Urinary bladder (tissue), 4 donors: ENCODE results near the gene EIPR1. TPM values are rescaled to one million over a fixed set of nuclear protein-coding genes. Genes with fewer than 3 reads are reported as not detected.

Source experiments
- DNase-seq: peaks from one replicate; pipeline ENCODE4 v3.0.0-alpha.2; 2015; ENCODE audit errors: extremely low spot score
- H3K27ac ChIP-seq: one replicate; pipeline ENCODE4 v1.5.1; 2013; ENCODE audit warnings: low read depth, mild to moderate bottlenecking, moderate library complexity
- H3K36me3 ChIP-seq: one replicate; pipeline ENCODE4 v1.6.1; 2013; ENCODE audit warnings: mild to moderate bottlenecking, moderate library complexity; ENCODE audit not compliant: insufficient read depth
- H3K4me1 ChIP-seq: one replicate; pipeline ENCODE4 v1.6.1; 2013; ENCODE audit warnings: mild to moderate bottlenecking, moderate library complexity; ENCODE audit not compliant: insufficient read depth
- H3K4me3 ChIP-seq: one replicate; pipeline ENCODE4 v1.5.1; 2013; ENCODE audit warnings: low read depth, low read length
- WGBS: extraction: QIAGEN DNeasy Blood & Tissue Kit; methylation state at CpG from one replicate; pipeline ENCODE4 v1.1.7; 2013; 5-methylcytosine and 5-hydroxymethylcytosine counted together
- polyA plus RNA-seq: library from polyadenylated mRNA; stranded (reverse); fragments of 200-250 nt; gene quantifications from one replicate; pipeline ENCODE4 v1.2.3, GENCODE V29; 2013
- total RNA-seq: library from RNA; depleted of rRNA; stranded (reverse); fragments of >200 nt; gene quantifications from one replicate; pipeline ENCODE4 v1.2.3, GENCODE V29; 2014
- donor health status: healthy with polysubstance abuse.
- donor health status: healthy.

EIPR1 gene
- total and polyA plus RNA-seq, 2 donors = 14.9 to 15.0 TPM

DNA sequence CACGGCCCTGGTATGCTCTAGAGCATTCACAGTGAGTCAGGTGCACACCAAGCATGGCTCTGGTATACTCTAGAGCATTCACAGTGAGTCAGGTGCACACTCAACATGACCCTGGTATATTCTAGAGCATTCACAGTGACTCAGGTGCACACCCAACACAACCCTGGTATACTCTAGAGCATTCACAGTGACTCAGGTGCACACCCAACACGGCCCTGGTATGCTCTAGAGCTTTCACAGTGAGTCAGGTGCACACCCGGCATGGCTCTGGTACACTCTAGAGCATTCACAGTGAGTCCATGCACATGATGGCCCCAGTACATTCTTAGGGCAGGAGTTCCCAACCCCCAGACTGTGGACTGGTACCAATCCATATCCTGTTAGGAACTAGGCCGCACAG, 158.1 kb downstream of the EIPR1 start:
- Histone ChIP-seq H3K4me3 (no peak overlapping the region), H3K27ac (no peak overlapping the region), H3K4me1 (no peaks in the 10 kb centered on the region), H3K36me3 (no peaks in the 10 kb centered on the region)
- no peak for DNase-seq
- 95% methylated on average over 4 of the region's 4 CpGs for WGBS

GRCh38 chr2:3217646-3218045, 160.0 kb downstream of the EIPR1 start:
- Histone ChIP-seq H3K4me1 (no peaks in the 10 kb centered on the region), H3K4me3 (no peak overlapping the region), H3K27ac (no peak overlapping the region), H3K36me3 (no peaks in the 10 kb centered on the region)
- WGBS = 82% methylated on average over 7 of the region's 7 CpGs
- DNase-seq = no peak

DNA sequence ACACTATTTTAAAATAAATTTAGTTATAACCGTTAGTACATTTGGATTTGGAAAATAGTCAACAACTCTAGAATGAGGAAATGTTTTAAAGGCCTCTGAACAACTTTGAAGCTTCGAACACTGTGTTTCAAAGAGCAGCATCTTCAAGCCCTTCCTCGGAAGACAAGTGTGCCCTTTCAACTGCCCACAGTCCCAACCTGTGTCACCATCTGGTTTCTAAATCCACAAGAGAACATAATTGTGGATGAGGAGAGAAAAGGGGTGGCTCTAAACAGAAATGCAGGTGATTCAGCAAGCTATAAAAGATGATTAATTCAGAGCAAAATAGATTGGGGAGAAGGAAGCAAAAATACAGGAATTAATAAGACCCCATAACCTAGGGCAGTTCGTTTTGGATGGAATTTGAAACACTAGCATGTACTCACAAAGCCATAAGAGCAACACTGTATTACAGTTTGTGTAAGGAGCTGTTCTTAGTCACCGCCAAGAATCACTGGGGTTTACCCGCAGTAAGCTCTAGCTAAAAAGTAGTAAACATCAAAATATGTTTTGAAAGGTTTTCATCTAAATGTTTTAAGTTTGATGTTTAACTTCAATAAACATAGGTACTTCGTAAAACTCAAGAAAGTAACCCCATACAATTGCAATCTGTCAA, 160.7 kb downstream of the EIPR1 start:
- no peak overlapping the region for H3K27ac ChIP-seq
- no peak for DNase-seq
- WGBS = 88% methylated on average over 7 of the region's 7 CpGs
- no peaks in the 10 kb centered on the region for H3K4me1 ChIP-seq
- H3K36me3 ChIP-seq = no peaks in the 10 kb centered on the region
- H3K4me3 ChIP-seq = no peak overlapping the region

- no peaks in the 10 kb centered on the region for H3K36me3 ChIP-seq
- H3K27ac ChIP-seq = no peak overlapping the region
- DNase-seq = no peak
- no peak overlapping the region for H3K4me3 ChIP-seq
- 78% methylated on average over 10 of the region's 10 CpGs for WGBS
- no peaks in the 10 kb centered on the region for H3K4me1 ChIP-seq
Measured at GRCh38 chr2:3214806-3215404, 162.7 kb downstream of the EIPR1 start.

DNA sequence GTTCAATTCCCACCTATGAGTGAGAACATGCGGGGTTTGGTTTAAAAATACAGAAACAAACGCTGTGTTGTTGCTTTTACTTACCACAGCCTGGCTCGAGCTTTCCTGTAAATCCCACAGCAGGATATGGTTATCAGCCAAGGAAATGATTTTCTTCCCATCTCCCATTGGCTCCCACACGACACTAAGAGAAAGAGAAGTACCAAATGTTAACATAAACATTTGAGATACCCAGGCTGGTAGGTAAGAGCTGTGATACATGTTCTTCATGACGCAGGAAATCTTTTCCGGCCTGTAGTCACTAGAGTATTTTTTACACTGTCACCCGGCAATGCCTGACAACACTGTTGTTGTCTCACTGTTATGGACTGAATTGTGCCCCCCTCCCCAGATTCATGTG, 163.6 kb downstream of the EIPR1 start:
- H3K4me3 ChIP-seq = no peak overlapping the region
- 75% methylated on average over 7 of the region's 7 CpGs for WGBS
- H3K4me1 ChIP-seq = no peaks in the 10 kb centered on the region
- no peak for DNase-seq
- no peak overlapping the region for H3K27ac ChIP-seq
- no peaks in the 10 kb centered on the region for H3K36me3 ChIP-seq

DNA sequence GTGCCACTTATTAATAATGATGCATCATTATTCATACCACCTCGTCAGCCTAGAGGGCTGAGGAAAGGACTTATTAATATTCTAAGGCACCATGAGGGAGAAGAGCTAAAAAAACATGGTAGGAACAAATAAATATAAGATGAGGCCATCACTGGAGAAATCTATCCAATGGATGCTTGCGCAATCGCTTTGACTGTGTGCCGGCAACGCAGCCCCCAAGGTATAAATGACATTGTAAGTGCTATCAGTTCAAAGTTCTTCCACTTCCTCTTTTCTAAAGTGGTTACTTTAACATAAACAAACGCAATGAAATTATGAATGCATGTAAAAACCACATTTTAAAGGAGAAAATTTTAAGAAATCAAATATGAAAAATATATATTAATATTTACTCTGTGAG, 164.6 kb downstream of the EIPR1 start:
- no peak for DNase-seq
- Histone ChIP-seq H3K4me1 (no peaks in the 10 kb centered on the region), H3K4me3 (no peak overlapping the region), H3K36me3 (no peaks in the 10 kb centered on the region), H3K27ac (no peak overlapping the region)
- WGBS = 97% methylated on average over 6 of the region's 6 CpGs

DNA sequence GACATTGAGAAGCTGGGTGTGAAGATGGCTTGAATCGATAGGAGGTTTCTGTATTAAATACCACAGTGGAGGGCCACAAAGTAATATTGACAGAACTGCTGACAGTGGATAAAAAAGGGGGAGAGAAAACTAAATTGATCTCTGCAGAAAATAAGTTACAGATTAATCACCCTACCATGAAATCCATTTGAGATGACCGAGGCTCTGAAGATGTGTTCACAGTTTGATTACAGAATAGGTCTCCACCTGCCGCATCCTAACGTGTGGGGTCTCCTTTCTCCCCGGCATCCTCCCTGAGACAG, 165.6 kb downstream of the EIPR1 start:
- no peaks in the 10 kb centered on the region for H3K4me1 ChIP-seq
- 97% methylated on average over 5 of the region's 5 CpGs for WGBS
- DNase-seq = no peak

DNA sequence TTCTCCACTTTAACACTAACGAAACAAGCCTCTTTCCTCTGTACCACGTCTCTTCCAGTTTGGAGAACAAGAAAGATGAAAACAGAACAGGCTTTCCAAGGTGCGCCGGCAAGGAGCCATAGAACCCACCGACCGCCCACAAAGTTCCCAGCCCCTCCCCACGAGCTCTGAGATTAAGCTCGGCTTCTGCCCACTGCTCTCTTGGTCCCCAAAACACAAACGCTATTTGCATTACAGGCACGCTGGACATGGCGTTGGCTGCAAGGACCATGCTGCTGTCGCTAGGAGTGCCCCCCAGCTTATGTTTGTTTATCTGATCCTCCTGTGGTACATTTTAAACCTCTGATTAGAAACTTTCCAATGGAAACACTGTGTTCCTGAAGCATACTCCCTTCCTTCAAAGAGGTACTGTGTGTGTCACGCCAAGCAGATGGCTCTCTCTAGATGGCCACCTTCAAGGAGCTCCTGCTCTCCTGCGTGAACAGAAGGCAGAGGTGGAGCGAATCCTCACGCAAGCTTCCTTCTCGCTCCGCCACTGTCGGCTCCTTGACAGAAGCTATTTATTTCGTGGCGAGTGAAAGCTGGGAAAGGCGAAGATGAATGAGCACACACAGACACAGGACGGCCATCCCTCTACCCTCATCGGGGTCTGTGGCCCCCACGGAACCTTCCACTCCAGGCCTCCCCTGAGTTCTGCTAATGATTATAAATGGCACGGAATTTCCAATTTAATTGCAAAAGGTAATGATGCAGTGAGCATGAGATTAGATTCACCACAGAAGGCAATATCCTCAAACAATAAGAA, 166.2 kb downstream of the EIPR1 start:
- WGBS = 88% methylated on average over 26 of the region's 26 CpGs
- no peak for DNase-seq

More for the DNA sequence above, 165.6 kb downstream of the EIPR1 start:
- no peak overlapping the region for H3K4me3 ChIP-seq
- H3K27ac ChIP-seq = no peak overlapping the region
- H3K36me3 ChIP-seq = no peaks in the 10 kb centered on the region

DNA sequence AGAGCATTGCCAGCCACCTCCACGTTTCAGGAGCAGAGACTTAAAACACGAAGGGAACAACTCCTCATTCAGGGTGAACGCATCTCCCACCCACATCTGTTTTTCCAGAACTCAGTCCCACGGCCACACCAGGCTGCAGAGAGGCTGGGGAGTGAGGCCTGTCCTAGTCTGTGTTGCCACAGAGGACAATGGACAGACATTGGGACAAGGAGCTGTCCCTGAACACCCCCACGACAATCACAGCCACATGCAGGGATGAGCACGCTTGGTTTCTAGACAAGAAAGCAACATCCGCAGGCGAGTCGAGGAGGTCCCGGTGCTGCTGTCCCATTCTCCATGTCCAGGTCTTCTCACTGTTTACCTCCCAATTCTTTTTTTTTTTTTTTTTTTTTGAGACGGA, 167.4 kb downstream of the EIPR1 start:
- 84% methylated on average over 11 of the region's 11 CpGs for WGBS
- Histone ChIP-seq H3K36me3 (no peaks in the 10 kb centered on the region), H3K27ac (no peak overlapping the region), H3K4me1 (no peaks in the 10 kb centered on the region), H3K4me3 (no peak overlapping the region)
- DNase-seq = no peak

More for the DNA sequence above, 166.2 kb downstream of the EIPR1 start:
- no peak overlapping the region for H3K4me3 ChIP-seq
- H3K4me1 ChIP-seq = no peaks in the 10 kb centered on the region
- H3K36me3 ChIP-seq = no peaks in the 10 kb centered on the region
- H3K27ac ChIP-seq = no peak overlapping the region

- 96% methylated on average over 12 of the region's 12 CpGs for WGBS
- H3K27ac ChIP-seq = no peak overlapping the region
- H3K4me3 ChIP-seq = no peak overlapping the region
- no peak for DNase-seq
- peaks cover 2% of the 10 kb centered on the region for H3K36me3 ChIP-seq
- no peaks in the 10 kb centered on the region for H3K4me1 ChIP-seq
Measured at GRCh38 chr2:3209258-3209657, 168.4 kb downstream of the EIPR1 start.

DNA sequence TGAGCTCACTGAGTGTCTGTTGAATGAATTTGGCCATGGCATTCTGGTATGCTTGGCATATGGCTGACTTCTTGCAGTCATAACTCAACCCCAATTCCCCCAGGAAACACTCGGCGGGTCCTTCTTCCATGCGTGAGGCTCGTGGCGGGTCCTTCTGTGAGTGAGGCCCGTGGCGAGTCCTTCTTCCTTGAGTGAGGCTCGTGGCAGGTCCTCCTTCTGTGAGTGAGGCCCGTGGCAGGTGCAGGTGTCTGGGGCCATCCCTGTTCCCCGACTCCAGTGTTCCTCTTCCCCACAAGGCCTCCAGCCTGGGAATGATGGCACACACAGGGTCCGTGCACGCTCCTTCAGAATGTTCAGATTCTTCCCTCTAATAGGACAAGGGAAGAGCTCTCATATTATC, 169.0 kb downstream of the EIPR1 start:
- H3K4me3 ChIP-seq = no peak overlapping the region
- no peak overlapping the region for H3K27ac ChIP-seq
- 95% methylated on average over 12 of the region's 12 CpGs for WGBS
- peaks cover 2% of the 10 kb centered on the region for H3K36me3 ChIP-seq
- DNase-seq = no peak
- no peaks in the 10 kb centered on the region for H3K4me1 ChIP-seq

DNA sequence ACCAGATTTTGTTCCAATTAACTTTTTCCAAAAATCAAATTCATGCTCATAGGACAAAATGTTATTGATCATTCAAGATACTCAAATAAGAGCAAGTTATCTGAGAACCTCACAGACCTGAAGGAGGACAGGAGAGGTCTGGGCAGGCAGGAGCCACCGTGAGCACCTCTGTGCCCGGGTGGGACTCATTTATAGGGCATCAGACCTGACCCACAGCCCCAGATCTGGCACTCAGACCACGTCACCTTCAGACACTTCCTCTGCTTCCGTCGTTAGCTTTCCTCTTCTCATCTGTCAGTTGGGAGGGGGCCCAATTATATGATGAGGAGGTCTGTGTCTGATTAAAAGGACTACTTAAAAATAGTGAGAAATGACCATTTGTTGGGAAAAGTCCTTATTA, 169.4 kb downstream of the EIPR1 start:
- no peak overlapping the region for H3K4me3 ChIP-seq
- H3K27ac ChIP-seq = no peak overlapping the region
- no peak for DNase-seq
- WGBS = 91% methylated on average over 5 of the region's 5 CpGs
- H3K4me1 ChIP-seq = no peaks in the 10 kb centered on the region
- peaks cover 2% of the 10 kb centered on the region for H3K36me3 ChIP-seq

GRCh38 chr2:3207091-3207491, 170.5 kb downstream of the EIPR1 start:
- WGBS = 90% methylated on average over 10 of the region's 10 CpGs
- DNase-seq = no peak
- Histone ChIP-seq H3K4me1 (no peaks in the 10 kb centered on the region), H3K36me3 (peaks cover 2% of the 10 kb centered on the region), H3K4me3 (no peak overlapping the region), H3K27ac (no peak overlapping the region)

DNA sequence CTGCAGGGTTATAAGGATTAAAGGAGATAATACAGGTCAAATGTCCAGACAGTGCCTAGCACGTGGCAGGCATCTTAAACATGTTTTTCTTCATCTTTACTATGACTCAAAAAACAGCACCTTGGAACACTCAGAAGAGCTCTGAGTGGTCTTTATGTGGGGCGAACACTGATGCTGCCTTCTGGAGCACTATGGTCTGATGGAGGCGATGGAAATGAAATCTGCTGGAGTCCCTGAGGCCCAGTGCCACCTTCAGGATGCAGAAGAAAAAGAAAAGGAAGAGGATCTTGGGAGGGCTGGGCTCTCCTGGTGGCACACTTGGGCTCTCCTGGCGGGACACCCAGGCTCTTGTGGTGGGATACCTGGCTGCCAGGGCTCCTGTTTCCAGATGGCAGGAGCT, 171.8 kb downstream of the EIPR1 start:
- H3K4me1 ChIP-seq = no peaks in the 10 kb centered on the region
- no peak overlapping the region for H3K27ac ChIP-seq
- 94% methylated on average over 4 of the region's 4 CpGs for WGBS
- DNase-seq = no peak
- H3K36me3 ChIP-seq = peaks cover 2% of the 10 kb centered on the region
- no peak overlapping the region for H3K4me3 ChIP-seq
